Keratinocyte (primary cell): ENCODE measurements around the gene KREMEN2.

Source experiments
- CTCF ChIP-seq, 3 experiments: IDR thresholded peaks in 1 of 3; conservative IDR thresholded peaks in 1 of 3; optimal IDR thresholded peaks in 1 of 3; 2 replicates in 2 of 3; 3 replicates in 1 of 3; pipeline versions ENCODE3 to v1.5.1; 2011; ENCODE audit warnings: low read length in 3 of 3, mild to moderate bottlenecking in 3 of 3, moderate library complexity in 2 of 3, control low read depth in 1 of 3, inconsistent platforms in 1 of 3; ENCODE audit not compliant: insufficient read depth in 2 of 3; ENCODE audit errors: extremely low read depth in 1 of 3
- EZH2 ChIP-seq: IDR thresholded peaks from one replicate; pipeline ENCODE4 v1.6.1; 2012; ENCODE audit warnings: inconsistent platforms, mild to moderate bottlenecking, low read length, moderate library complexity

- TF ChIP-seq CTCF (optimal IDR thresholded peaks at IDR 0.05 in 1 of 3, IDR thresholded peaks at IDR 0.05 in 1 of 3, conservative IDR thresholded peaks at IDR 0.05 in 1 of 3; ENCODE audit: extremely low read depth in 1 of 3, insufficient read depth in 2 of 3, low read length in 3 of 3): no peak
- TF ChIP-seq EZH2: no peak
These were observed 40.6 kb upstream of the KREMEN2 start for GRCh38 chr16:2923481-2923880.
